COLO668 (cell line): ENCODE measurements around the gene SLC31A2.

ENCODE experiments used
- DNase-seq: peaks from one replicate; lab custom pipeline; 2025; ENCODE audit not compliant: unreplicated experiment; lab: John Stamatoyannopoulos, UW

Gene SLC31A2

DNA sequence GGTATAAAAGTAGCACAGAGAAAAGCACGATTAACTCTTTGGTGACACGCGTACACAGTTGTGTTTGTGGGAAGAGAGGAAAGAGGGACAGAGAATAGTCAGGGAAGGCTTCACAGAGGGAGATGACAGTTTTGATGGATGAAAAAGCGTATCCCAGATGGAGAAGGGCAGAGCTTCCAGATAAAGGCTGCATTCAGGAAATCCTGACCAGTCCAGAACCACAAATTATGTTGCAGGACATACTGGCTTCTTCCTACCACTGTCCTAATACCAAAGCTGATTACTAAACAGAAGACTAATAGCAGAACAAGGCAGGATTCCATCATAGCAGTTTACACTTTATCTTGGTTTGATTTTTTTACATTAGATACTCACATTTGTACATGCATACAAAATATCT is 34.5 kb downstream of the SLC31A2 start:
- no peak for DNase-seq

DNA sequence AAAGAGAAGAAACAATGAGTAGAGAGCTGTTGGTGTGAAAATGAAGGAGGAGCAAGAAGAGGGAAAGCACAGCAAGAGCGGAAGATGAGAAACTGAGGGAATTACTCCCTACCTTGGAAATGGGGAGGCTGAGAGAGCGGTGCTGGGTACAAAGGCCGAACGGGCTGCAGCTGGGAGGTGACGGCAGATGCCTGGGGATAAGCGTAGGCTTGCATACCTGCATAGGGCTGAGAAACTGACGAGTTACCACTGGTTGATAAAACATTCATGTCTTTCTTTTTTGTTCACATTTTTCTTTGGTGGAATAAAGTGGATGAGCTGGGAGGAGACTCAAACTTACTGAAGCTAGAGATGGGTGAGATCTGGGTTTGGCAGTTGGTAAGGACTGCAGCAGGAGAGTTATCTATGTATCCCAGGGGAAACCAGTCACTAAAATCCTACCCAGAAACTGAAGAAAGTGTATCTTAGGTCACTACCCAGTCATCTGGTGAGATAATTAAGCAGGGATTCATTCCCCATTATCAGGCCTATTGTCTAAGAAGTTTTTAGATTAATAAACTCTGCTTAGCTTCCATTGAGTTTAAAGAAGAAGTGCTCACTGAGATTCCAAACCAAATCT is 35.4 kb downstream of the SLC31A2 start:
- DNase-seq = no peak

DNA sequence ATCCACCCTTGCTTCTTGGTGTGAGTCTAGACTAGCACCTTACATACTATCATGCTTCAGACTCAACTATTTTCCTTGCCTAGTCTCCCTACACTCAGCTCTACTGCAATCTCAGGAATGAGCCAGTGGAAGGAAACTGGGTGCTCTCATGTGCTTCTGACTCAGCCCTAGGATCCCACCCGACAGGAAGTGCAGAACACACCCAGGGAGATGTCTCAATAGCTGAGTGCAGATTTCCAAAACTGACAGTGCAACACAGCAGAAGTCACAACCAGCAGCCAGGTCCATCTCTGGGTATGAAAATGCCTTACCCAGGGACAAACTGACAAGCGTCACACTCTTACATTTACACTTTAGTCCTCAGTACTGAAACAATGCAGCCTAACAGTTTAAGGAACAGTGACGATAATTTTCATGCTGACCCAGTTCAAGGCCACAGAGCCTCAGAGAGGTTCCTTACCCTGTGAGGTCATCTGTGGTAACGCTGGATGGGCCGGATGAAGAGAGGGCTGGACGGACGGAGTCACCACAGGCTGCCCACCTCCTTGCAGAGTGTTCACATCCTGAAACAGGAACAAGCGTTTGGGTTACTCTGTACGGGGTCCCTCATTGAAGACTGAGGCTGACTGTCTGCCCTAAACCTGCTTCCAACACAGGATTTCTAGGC is 37.3 kb downstream of the SLC31A2 start:
- DNase-seq = no peak

DNA sequence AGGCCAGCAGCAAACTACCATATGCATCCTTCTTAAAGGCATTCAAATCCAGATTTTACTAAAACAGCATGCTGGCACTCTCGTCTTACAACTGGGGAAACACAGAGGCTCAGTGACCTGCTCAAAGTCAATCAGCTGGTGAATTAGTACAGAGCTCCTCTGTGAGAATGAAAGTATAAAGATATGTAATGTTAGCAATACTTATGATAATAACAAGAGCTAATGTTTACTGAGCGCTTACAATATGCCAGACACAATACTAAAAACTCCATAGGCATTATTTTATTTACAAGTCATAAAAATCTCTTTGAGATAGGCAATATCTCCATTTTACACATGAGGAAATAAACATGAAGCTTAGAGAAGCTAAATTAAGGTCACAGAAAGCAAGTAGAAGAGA is 41.6 kb downstream of the SLC31A2 start:
- DNase-seq = no peak

DNA sequence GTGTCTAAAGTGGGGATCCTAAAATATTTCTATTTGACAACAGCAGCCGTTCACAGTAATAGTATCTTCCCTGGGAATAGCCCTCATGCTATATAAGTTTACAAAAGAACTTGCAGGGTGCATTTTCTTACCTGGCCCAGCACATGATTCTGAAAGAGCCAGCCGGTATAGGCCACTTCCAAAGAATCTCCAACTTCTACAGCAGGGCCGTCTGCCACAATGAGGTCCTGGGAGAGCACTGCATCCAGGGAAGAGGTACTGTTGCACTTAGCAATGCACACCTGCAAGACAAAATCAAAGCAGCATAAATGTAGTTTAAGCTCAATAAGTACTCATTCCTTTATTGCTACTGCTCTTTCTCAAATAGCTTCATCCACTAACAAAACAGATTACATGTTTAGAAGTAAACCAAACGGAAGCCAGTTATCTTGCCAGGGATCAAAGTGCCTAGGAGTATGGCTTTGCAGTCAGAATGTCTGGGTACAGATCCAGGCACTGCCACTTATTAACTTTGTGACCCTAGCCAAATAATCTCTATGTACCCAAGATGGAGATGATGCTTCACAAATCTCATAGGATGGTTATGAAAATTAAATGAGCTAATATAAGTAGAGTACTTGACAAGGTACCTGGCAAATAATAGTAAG is 49.0 kb downstream of the SLC31A2 start:
- no peak for DNase-seq

DNA sequence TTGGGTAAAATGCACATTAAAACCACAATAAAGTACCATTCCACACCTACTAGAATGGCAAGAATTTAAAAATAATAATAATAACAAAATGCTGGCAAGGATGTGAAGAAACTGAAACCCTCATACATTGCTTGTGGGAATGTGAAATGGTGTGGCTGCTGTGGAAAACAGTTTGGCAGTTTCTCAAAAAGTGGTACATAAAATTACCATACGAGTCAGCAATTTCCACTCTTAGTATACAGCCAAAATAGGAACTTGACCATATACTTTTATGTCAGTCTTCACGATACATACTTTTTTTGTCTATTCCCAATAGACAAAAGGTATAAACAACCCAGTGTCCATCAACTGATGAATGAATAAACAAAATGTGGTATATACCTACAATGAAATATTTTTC is 54.6 kb downstream of the SLC31A2 start:
- DNase-seq = no peak

DNA sequence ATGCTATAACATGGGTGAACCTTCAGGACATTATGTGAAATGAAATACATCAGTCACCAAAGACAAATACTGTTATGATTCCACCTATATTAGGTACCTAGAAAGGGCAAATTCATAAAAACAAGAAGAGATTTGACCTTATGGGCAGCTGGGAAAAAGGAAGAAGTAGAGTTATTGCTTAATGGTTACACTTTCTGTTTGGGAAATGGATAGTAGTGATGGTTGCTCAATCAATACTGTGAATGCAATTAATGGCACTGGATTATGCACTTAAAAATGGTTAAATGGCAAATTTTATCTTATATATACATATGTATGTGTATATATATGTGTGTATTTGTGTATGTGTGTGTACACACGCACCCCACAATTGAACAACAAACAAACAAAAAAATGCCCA is 55.1 kb downstream of the SLC31A2 start:
- DNase-seq = no peak

DNA sequence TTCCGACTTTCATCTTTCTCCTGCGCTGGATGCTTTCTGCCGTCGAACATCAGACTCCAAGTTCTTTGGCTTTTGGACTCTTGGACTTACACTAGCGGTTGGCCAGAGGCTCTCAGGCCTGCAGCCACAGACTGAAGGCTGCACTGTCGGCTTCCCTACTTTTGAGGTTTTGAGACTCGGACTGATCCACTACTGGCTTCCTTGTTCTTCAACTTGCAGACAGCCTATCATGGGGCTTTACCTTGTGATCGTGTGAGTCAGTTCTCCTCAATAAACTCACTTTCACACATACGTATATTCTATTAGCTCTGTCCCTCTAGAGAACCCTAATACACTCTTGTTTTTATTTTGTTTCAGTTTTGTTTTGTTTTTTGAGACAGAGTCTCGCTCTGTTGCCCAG is 60.0 kb downstream of the SLC31A2 start:
- no peak for DNase-seq
